GM21515 (cell line): Measurements from ENCODE around the gene PALLD.
"Not testable (repeated sequence)": the region's sequence is repeated elsewhere in the genome, so short reads cannot be mapped to it uniquely, and the experiment has no call there.

Experiments used
- ATAC-seq: cut with Tn5 transposase; IDR thresholded peaks from one replicate; pipeline ENCODE4 v1.9.1; 2021; ENCODE audit not compliant: unreplicated experiment

The PALLD gene

GRCh38 chr4:168804146-168804545 lies 307.3 kb downstream of the PALLD start:
- no peak for ATAC-seq

GRCh38 chr4:168805341-168805740 lies 308.5 kb downstream of the PALLD start:
- ATAC-seq, result no peak

DNA sequence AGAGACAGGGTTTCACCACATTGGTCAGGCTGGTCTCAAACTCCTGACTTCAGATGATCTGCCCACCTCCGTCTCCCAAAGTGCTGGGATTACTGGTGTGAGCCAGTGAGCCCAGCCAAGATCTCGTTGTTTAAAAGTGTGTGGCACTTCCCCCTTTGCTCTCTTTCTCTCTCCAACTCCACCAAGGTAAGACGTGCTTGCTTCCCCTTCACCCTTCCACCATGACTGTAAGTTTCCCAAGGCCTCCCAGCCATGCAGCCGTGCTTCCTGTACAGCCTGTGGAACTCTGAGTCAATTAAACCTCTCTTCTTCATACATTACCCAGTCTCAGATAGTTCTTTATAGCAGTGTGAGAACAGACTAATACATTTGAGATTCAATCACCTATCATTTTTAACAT lies 309.4 kb downstream of the PALLD start:
- ATAC-seq, result not testable (repeated sequence)

DNA sequence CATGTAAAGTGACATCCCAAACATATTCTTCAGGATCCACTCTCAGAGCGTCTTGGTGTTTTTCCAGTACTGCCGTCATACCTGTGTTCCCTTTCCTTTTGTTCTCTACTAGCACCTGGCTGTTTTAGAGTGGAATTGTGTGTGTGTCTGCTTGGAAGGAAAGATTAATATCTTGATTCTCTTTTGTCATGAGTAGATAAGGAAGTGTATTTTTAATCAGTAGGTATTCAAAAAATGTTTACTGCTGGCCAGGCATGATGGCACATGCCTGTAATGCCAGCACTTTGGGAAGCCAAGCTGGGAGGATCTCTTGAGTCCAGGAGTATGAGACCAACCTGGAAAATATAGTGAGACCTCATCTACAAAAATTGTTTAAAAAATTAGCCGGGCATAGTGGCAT lies 314.4 kb downstream of the PALLD start:
- ATAC-seq, result no peak

- ATAC-seq, result no peak
Measured at GRCh38 chr4:168811786-168812651, 315.2 kb downstream of the PALLD start.

- no peak for ATAC-seq
Measured at GRCh38 chr4:168812806-168813205, 316.0 kb downstream of the PALLD start.

GRCh38 chr4:168813890-168814289 lies 317.0 kb downstream of the PALLD start:
- ATAC-seq, result no peak

DNA sequence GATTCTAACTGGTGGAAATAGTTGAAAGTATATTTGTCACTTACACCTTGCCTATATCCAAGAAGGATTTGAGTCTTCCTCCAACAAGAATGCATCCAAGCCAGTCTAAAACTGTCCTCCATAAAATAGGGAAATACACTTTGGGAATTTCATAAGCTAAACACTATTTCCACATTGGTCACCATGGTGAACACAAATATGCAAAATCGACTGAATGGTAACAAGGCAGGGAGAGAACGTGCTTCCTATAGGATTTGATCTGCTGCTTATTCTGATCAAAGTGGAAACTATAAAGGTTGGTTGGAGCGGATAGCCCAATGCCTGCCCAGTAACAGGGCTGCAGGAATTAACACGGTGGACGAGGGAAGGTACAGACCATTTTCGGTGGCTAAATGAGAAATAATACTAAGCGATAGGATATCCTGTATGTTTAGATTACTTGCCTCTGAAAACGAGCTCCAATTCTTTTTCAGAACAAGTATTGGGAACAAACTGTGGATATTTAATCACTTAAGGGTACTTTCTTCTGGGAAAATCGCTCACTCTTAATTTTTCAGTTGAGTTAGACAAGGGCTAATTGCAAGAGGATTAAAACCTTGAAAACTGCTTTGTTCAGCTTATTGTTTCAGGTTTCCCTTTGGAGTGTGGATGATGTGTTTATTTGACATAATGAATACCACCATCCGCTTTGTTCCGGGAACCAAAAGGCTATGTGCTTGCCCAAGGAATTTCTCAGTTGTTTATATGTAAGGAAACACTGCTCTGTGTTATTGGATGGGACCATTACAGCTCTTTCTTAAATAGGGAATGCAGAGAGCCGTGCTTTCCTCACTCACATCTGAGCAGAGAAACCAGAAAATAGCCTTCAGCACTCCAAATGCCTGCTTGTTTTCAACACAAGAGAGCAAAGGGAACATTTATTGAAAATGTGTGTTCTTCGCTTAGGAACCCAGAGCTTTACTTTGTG lies 318.8 kb downstream of the PALLD start:
- no peak for ATAC-seq

- ATAC-seq, result no peak
Measured at GRCh38 chr4:168817370-168817769, 320.5 kb downstream of the PALLD start.

DNA sequence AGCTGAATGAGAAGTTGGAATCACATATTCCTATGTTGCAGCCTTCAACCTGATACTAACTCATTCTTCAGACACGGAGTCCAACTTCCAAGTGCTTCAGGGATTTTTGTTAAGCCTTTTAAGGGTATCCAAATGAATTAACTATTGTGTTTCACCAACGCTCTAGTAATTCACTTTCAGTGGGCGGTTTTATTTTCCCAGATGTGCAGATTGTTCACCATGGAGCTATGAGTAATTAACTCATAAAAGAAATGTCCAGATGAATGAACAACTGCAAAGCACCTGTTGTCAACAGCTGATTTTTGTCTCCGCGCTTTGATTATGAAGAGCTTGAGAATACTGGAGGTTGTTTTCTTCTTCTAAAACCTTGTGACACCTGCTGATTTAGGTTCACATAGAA lies 325.6 kb downstream of the PALLD start:
- ATAC-seq, result no peak

- ATAC-seq, result no peak
Measured at GRCh38 chr4:168825975-168826374, 329.1 kb downstream of the PALLD start.

GRCh38 chr4:168826620-168827019 lies 329.8 kb downstream of the PALLD start:
- ATAC-seq, result no peak

GRCh38 chr4:168830777-168831512 lies 334.1 kb downstream of the PALLD start:
- no peak for ATAC-seq

- ATAC-seq, result no peak
Measured at GRCh38 chr4:168831585-168831918, 334.7 kb downstream of the PALLD start.

DNA sequence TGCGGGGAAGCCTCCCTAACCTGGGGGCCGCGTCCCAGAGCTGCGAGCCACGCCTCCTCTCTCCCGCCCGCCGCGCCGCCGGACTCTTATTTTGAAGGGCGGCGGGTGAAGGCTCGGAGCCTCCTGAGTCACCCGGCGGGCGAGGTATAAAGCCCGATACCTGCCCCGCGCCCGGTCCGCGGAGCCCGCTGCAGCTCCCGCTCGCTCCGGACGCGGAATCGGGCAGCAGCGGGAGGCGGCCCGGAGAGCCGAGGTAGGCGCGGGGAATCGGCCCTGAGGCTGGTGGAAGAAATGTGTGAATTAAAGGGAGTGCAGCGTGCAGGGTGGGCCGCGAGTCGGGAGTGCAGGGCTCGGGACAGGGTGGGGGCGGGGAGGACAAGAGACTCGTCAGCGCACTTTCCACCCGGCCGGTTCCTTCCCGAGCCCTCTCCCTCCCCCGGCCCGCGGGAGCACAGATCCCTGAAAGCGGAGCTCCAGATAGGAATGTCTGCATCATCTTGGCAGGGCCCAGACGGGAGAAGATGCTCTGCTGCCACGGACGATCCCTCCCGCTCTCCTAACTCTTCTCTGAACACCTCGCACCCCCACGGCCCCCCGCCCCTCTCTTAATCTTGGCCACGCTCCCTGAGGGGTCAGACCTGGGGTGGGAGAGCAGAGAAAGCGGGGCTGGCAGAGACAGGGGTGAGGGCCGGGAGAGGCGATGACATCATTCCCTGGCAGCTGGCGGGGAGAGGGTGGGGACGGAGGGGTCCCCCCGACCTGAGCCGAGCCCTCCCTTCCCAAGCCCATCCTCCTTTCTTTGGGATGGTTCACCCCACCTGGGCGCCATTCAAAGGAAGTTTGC lies 335.3 kb downstream of the PALLD start:
- peak; percentile 90 for ATAC-seq

DNA sequence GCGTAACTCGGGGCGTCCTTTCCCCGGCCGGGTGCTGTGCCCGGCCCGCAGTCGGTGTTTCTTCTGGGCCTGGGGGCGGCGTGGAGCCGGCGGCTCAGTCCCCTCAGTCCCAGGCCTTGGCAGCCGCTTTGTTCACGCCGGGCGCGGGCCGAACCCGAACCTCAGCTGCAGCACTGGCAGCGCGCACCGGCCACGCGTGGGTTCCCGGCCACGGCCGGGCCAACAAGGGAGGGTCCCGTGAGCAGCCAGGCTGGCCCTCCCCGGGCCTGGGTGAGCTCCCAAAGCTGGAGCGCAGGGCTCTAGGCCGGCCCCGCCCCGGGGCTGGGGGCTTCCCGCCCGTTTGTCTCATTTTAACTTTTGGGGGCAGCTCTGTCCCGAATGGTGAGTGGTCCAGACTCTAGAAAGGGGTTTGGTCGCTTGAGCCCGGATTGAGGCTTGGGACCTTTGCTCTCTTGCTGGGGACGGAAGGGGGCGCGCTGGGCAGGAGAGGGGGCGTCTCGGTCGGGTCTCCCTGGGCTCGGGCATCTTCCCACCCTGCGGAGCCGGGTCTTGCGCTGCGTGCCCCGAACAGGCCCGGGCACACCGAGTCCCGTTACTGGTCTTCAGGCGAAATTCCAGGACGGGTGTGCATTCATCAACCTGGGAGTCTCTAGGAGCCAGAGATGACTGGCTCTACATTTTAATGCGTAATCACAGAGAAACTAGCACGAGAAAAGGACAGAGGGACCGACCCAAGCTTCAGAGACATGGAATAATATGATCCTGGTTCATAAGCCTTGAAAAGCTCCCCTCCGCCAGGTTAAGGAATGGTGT lies 336.1 kb downstream of the PALLD start:
- no peak for ATAC-seq

GRCh38 chr4:168833881-168834280 lies 337.0 kb downstream of the PALLD start:
- ATAC-seq, result no peak

DNA sequence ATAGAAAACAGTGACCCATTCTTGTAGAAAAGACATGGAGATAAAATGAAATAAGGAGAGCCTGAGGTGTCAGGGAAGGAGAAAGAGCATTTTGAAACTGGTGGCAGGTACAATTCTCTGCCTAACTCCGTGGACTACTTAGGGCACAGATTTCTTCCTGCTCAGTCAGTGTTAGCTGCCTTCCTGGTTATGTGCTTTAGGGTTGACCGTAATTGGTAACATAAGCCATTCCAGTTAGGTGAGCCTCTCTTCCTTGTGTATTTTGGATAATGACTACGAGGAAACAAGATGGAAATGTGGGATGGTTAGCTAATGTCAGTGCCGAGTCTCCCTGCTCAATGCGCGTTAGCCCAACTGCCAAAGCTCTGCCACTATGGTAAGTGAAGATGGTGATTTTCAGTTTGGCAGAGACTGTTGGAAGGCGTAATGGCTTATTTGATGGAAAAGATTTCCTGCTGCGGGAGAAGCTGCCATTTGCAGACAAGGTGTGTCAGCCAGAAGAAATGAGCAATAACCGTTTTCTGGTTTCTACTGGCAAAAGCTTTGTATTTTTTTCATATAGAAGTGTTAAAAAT lies 339.1 kb downstream of the PALLD start:
- no peak for ATAC-seq

DNA sequence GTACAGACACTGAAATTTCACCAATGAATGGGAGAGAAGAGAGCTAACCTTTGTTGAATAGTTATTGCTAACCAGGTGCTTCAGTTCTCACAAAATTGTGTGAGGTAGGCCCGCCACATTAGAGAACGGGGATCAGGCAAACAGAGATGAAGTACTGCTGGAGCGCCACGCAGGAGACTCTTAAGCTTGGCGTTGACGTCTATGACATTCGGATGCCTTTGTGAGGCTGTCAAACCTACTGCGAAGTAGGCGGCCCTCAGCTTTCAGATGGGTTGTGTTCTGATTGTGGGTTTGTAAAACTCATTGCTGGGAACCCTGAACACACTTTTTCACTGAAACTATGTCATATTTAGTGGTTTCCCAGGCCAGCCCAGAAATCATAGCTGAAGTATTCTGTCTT lies 339.6 kb downstream of the PALLD start:
- ATAC-seq, result no peak
